ENCODE results near the gene TANC1.

The TANC1 gene

DNA sequence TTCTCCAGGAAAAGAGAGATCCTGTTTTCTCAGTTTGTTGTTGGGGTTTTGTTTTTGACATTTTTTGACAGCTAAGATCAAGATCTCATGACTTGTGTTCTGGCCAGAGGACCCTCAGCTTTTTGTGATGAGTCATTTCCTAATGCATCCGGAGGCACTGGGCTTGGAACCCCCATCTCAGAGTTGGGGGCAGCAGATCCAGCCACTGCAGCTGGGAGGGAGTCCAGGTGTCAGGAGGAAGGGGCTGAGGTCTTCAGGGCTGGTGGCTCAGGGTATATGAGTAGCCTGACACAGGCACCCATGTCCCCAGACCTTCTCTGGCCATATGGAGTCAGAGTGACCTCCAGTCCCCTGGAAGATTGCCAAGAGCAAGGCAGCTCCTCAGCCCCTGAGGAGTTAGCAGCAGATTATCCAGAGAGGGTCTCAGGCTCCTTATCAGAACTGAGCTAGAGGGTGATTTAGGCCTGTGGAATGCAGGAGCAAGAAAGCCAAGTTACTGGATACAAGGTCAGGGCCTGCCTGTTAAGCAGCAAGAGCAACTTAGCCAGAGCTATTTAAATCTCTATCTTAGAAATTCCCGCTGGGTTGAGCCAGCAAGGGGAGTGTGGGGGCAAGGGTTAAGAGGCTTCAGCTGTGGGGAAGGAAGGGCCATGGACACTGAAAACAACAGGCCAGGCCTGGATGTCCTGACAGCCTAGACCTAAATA is 62.4 kb downstream of the TANC1 start:
- TF ChIP-seq POLR2AphosphoS5 (IDR thresholded peaks at IDR 0.05; ENCODE audit: low read depth, low read length) (no peak), FOXP2 (optimal IDR thresholded peaks at IDR 0.05; ENCODE audit: borderline replicate concordance, extremely low read depth, extremely low read length, insufficient read depth) (no peak), SIN3A (IDR thresholded peaks at IDR 0.05; ENCODE audit: borderline replicate concordance, insufficient read depth, low read length) (no peak), TAF1 (IDR thresholded peaks at IDR 0.05; ENCODE audit: borderline replicate concordance, insufficient read depth, low read length) (no peak)
- TF ChIP-seq, protein P1, sequence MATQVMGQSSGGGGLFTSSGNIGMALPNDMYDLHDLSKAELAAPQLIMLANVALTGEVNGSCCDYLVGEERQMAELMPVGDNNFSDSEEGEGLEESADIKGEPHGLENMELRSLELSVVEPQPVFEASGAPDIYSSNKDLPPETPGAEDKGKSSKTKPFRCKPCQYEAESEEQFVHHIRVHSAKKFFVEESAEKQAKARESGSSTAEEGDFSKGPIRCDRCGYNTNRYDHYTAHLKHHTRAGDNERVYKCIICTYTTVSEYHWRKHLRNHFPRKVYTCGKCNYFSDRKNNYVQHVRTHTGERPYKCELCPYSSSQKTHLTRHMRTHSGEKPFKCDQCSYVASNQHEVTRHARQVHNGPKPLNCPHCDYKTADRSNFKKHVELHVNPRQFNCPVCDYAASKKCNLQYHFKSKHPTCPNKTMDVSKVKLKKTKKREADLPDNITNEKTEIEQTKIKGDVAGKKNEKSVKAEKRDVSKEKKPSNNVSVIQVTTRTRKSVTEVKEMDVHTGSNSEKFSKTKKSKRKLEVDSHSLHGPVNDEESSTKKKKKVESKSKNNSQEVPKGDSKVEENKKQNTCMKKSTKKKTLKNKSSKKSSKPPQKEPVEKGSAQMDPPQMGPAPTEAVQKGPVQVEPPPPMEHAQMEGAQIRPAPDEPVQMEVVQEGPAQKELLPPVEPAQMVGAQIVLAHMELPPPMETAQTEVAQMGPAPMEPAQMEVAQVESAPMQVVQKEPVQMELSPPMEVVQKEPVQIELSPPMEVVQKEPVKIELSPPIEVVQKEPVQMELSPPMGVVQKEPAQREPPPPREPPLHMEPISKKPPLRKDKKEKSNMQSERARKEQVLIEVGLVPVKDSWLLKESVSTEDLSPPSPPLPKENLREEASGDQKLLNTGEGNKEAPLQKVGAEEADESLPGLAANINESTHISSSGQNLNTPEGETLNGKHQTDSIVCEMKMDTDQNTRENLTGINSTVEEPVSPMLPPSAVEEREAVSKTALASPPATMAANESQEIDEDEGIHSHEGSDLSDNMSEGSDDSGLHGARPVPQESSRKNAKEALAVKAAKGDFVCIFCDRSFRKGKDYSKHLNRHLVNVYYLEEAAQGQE (IDR thresholded peaks at IDR 0.05; ENCODE audit: insufficient read depth in 1 of 2, low read depth in 2 of 2, low read length in 2 of 2), result no peak

DNA sequence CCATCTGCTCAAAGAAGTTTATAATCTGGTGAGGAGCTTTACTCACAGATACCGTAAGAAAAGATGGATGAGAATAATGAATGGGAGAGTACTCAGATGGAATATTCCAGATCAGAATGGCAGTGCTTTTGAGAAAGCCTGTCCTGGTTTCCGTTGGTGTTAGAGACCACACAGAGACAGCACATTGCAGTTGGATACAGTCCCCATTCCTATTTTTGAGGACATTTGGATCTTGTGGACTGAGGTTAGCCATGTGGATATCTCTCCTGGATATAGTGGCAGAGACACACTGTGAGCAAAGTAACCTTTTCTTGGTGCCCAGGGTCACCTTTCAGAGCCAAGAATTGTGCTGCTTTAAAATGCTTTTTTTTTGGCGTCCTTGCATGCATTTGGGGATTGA is 63.7 kb downstream of the TANC1 start:
- TF ChIP-seq SIN3A (IDR thresholded peaks at IDR 0.05; ENCODE audit: borderline replicate concordance, insufficient read depth, low read length) (no peak), POLR2AphosphoS5 (IDR thresholded peaks at IDR 0.05; ENCODE audit: low read depth, low read length) (no peak)

DNA sequence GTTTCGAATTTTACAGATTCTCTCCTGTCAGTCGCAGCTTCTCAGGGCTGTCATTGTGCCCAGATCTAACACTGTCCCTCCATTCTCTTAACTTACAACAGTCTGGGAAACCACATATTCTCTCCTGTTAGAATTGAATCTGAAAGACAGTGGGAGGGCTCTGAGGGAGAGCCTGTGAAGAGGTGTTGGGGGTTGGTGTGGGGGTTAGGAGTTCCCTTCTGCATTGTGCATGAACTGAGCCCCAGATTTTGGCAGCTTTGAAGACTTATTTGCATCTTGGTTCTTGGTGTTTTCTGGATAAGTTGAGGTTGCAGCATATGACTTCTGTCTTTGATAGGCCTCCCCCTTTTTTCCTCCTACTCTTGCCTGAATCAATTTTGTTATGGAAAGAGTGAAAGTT is 64.1 kb downstream of the TANC1 start:
- TF ChIP-seq POLR2AphosphoS5 (IDR thresholded peaks at IDR 0.05; ENCODE audit: low read depth, low read length) (no peak), TAF1 (IDR thresholded peaks at IDR 0.05; ENCODE audit: borderline replicate concordance, insufficient read depth, low read length) (no peak), FOXP2 (optimal IDR thresholded peaks at IDR 0.05; ENCODE audit: borderline replicate concordance, extremely low read depth, extremely low read length, insufficient read depth) (no peak)
- TF ChIP-seq, protein P1 (IDR thresholded peaks at IDR 0.05; ENCODE audit: insufficient read depth in 1 of 2, low read depth in 2 of 2, low read length in 2 of 2), result no peak

DNA sequence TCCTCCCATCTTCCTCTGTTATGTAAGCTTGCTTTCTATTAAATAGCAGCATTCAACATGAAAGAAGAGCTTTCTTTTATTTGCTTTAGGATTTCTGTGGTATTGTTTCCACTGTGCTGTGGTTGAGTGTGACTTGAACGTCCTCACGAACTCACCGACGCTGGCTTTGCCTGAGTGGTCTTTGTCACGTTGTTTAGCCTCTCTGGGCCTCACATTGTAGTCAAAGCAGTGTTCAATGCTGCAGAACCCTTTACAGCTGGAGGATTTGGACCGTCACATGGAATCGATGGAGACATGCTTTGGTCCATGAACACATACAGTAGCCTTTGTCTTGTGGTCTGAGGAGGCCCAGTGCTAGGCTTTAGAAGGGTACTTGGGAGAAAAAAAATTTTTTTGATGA is 66.3 kb downstream of the TANC1 start:
- no peak for TF ChIP-seq POLR2AphosphoS5 (IDR thresholded peaks at IDR 0.05; ENCODE audit: low read depth, low read length)
- no peak for TF ChIP-seq FOXP2 (optimal IDR thresholded peaks at IDR 0.05; ENCODE audit: borderline replicate concordance, extremely low read depth, extremely low read length, insufficient read depth)
- TF ChIP-seq, protein P1 (IDR thresholded peaks at IDR 0.05; ENCODE audit: insufficient read depth in 1 of 2, low read depth in 2 of 2, low read length in 2 of 2), result no peak
- TF ChIP-seq TAF1 (IDR thresholded peaks at IDR 0.05; ENCODE audit: borderline replicate concordance, insufficient read depth, low read length), result no peak
- TF ChIP-seq SIN3A (IDR thresholded peaks at IDR 0.05; ENCODE audit: borderline replicate concordance, insufficient read depth, low read length), result no peak

DNA sequence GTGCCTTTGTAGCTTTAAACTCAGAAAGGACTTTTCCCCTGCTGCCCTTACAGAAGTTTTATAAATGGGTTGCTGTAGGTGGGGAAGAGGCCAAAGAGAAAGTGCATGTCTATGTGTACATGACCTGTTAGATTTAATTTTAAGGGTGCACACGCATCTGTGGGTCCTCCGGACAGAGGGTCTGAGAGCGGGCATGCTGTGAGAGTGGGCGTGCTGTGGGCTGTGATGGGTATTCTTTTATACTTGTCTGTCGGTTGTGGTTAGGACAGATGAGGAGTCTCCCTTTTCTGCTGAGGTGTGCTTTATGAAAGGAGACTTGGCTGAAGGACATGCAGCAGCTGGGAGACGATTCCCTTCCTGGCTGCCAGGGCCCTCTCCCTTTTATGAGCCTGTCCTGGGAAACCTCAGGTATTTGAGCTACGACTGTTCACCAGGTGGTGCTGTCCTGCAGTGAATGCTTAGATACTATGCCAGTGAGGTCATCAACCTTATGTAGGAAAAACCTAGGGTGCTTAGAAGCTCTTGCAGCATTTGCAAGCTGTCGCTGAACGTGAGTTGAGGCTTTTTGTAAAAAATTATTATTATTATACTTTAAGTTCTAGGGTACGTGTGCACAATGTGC is 67.5 kb downstream of the TANC1 start:
- no peak for TF ChIP-seq POLR2AphosphoS5 (IDR thresholded peaks at IDR 0.05; ENCODE audit: low read depth, low read length)
- TF ChIP-seq SIN3A (IDR thresholded peaks at IDR 0.05; ENCODE audit: borderline replicate concordance, insufficient read depth, low read length), result no peak
- TF ChIP-seq FOXP2 (optimal IDR thresholded peaks at IDR 0.05; ENCODE audit: borderline replicate concordance, extremely low read depth, extremely low read length, insufficient read depth), result no peak
- TF ChIP-seq, protein P1 (IDR thresholded peaks at IDR 0.05; ENCODE audit: insufficient read depth in 1 of 2, low read depth in 2 of 2, low read length in 2 of 2), result no peak
- no peak for TF ChIP-seq TAF1 (IDR thresholded peaks at IDR 0.05; ENCODE audit: borderline replicate concordance, insufficient read depth, low read length)

Measured in PFSK-1 (cell line).